ENCODE measurements around the gene PPP1R2C. TPM values are rescaled to one million over a fixed set of nuclear protein-coding genes. Genes with fewer than 3 reads are reported as not detected.
A peak's percentile ranks its signal among the peaks of the same experiment; 100 is the strongest.

Gene PPP1R2C
- not detected for total RNA-seq

DNA sequence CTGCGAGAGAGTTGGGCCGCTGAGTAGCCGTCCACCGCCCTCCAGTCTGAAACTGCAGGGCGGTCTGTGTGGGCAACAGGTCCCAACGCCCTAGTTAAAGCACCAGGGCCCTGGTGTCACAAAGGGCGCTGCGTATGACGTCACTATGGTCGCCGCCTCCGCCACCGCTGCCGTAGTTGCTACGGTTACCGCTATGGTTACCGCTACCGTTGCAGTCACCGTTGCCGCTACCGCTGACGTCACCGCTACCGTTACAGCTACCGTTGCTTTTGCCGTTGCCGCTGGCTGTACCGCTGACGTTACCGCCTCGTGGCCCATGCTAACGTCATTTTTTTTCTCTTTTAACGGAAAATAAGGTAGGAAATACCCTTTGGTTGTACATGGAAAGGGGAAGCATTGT lies at the start of gene PPP1R2C:
PPP1R2C (minus strand) TSS at position 68 of the 400 bp plus-strand sequence. CDS start 84 bp downstream, outside the sequence.
- no peak for DNase-seq (ENCODE audit: low spot score)
- no peak for ATAC-seq

GRCh38 chrX:42825201-42825600 lies 47.2 kb upstream of the PPP1R2C start:
- DNase-seq (ENCODE audit: low spot score), result no peak
- ATAC-seq, result no peak

DNA sequence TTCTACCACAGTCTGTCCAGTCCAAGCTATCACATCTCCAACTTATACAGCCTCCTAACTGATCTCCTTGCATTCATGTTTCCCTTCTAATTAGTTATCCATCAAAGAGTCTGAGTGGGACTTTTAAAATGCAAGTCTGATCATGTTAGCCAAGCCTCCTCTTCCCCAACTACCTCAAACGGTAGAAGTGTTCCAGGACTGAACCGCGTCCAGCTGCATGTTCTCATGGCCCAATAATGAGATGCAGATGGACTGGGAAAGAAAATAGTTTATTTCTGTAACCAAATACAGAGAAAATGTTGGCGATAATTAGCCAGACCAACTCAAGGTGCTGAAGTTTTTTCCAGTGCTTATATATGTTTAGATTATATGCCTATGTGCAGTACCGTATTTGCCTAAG lies 46.6 kb upstream of the PPP1R2C start:
- no peak for ATAC-seq
- DNase-seq (ENCODE audit: low spot score), result no peak

- DNase-seq (ENCODE audit: low spot score) (no peak), ATAC-seq (no peak)
These were observed 45.5 kb upstream of the PPP1R2C start for GRCh38 chrX:42823443-42823842.

DNA sequence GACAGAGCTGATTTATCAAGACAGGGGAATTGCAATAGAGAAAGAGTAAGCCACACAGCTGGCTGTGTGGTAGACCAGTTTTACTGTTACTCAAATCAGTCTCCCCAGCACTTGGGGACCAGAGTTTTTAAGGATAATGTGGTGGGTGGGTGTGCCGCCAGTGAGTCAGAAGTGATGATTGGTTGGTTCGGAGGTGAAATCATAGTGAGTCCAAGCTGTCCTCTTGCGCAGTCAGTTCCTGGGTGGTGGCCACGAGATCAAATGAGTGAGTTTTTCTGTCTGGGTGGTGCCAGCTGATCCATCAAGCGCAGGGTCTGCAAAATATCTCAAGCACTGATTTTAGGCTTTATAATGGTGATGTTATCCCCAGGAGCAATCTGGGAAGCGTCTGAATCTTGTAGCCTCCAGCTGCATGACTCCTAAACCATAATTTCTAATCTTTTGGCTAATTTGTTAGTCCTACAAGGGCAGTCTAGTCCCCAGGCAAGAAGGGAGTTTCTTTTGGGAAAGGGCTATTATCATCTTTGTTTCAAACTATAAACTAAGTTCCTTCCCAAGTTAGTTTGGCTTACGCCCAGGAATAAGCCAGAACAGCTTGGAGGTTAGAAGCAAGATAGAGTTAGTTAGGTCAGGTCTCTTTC lies 44.0 kb upstream of the PPP1R2C start:
- DNase-seq (ENCODE audit: low spot score), result no peak
- ATAC-seq, result no peak

GRCh38 chrX:42818151-42818921 lies 40.4 kb upstream of the PPP1R2C start:
- ATAC-seq (no peak), DNase-seq (ENCODE audit: low spot score) (no peak)

- DNase-seq (ENCODE audit: low spot score) (no peak), ATAC-seq (no peak)
These were observed 31.6 kb upstream of the PPP1R2C start for GRCh38 chrX:42809569-42809968.

DNA sequence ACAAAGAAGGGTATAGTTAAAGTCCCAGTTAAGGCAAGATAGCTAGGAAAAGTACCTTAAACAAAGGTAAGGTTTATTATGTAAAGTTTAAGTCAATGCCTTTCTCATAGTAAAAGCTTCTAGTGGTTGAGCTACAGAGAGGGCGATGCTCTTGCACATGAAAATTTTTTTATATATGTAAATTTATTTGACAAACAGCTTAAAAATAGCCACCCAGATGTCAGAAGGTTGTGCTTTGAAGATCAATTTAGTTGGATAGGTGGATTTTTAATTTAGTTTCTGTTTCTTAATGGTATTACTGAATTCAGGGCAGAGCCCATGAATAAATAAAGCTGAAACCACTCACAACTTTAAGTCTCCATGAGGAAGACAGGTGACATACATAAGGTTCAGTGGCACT lies 29.4 kb upstream of the PPP1R2C start:
- no peak for ATAC-seq
- DNase-seq (ENCODE audit: low spot score), result no peak

- ATAC-seq, result peak; percentile 51
- no peak for DNase-seq (ENCODE audit: low spot score)
These were observed 26.6 kb upstream of the PPP1R2C start for GRCh38 chrX:42804524-42804923.

GRCh38 chrX:42803320-42803719 lies 25.4 kb upstream of the PPP1R2C start:
- DNase-seq (ENCODE audit: low spot score) (no peak), ATAC-seq (no peak)

- ATAC-seq (no peak), DNase-seq (ENCODE audit: low spot score) (no peak)
These were observed 19.8 kb upstream of the PPP1R2C start for GRCh38 chrX:42797651-42798269.

DNA sequence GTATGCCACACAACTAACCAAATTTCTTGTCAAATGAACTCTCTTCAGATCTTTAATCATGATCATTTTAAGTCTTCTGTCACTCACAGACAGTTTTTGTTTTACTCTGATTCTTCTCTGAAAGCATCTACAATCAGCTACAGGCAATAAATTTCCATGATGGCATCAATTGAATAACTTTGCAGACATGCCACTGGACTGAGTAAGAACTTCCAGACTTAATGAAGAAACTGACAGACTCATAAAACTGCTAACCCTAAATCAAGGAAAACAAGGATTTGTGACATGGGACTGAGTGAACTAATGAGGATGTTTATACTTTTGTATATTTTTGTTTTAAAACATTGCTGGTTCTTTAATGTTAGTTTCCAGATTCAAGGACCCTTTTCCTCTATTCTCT lies 5.5 kb upstream of the PPP1R2C start:
- ATAC-seq (no peak), DNase-seq (ENCODE audit: low spot score) (no peak)

- ATAC-seq, result no peak
- no peak for DNase-seq (ENCODE audit: low spot score)
These were observed 1.8 kb downstream of the PPP1R2C start for GRCh38 chrX:42776195-42776594.

DNA sequence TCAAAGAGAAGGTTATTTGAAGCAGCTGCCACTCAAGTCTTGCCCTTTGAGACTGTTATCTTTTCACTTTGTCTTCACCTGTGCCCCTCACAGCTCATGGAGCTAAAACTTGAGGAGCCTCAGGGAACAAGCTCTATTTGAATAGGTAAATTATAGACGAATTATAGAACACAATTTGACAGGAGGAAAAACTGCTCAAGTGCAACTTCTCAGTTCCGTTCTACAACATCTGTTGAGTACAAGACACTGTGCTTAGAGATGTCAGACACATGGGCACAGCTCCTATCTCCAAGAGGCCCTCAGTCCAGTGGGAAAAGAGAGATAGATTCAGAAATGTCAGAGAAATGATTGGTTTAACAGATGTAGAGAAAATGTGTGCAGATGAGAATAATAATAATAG lies 5.1 kb downstream of the PPP1R2C start:
- DNase-seq (ENCODE audit: low spot score), result no peak
- no peak for ATAC-seq

DNA sequence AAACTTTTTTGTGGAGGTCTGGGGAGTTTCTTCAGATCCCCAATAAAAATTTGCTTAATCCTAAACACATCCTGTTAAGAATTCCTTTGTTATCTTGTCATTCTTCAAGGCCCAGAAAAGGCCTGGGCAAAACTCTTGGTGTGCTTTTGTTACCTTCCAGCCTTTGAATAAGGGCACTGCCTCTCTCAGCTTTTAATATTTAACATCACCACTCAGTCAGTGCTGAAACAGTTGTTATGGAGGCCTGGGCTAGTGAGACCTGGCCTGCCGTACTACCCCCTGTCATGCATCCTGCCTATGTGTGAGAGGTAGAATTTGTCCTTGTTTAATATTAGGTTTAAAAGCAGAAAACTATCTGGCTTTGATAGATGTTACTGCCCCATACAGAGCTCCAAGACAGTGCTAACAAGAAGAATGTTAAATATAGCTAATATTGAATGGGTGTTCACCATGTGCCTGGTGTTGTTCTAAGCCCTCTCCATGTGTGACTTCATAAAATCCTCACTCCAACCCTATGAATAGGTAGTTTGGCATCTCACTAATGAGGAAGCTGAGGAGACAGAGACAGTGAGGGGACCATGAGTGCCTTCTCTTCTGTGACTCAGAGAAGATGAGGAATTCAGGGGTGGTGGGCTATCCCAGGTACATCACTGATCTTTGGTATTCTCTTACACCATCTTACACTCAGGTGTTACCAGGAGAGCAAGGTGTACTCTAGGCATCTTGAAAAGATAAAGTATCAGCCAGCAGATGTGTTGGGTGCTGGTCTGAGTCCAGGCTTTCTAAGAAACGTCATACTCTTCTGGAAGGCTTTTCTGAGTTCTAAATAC lies 6.2 kb downstream of the PPP1R2C start:
- ATAC-seq, result no peak
- no peak for DNase-seq (ENCODE audit: low spot score)

GRCh38 chrX:42770566-42770965 lies 7.4 kb downstream of the PPP1R2C start:
- no peak for ATAC-seq

GRCh38 chrX:42759881-42760280 lies 18.1 kb downstream of the PPP1R2C start:
- no peak for DNase-seq (ENCODE audit: low spot score)
- ATAC-seq, result no peak

More at GRCh38 chrX:42770566-42770965, 7.4 kb downstream of the PPP1R2C start:
- DNase-seq (ENCODE audit: low spot score), result no peak

- no peak for ATAC-seq
- no peak for DNase-seq (ENCODE audit: low spot score)
These were observed 22.1 kb downstream of the PPP1R2C start for GRCh38 chrX:42755815-42756214.

DNA sequence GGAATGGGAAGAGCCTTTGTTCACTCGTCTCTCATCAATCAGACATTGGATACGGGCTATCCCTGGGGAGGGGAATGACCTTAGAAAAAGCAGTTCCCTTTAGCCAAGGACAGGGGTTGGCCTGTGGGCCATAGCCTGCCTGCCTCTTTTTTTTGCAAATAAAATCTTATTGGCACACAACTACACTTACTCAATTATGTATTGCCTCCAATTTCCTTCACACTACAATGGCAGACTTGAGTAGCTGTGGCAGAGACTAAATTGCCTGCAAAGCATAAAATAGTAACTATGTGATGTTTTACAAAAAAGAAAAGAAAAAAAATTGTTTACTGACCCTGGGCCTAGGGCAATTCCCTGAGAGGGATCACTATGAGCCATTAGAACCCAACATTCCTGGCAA lies 23.4 kb downstream of the PPP1R2C start:
- no peak for ATAC-seq
- DNase-seq (ENCODE audit: low spot score), result no peak

- ATAC-seq (no peak), DNase-seq (ENCODE audit: low spot score) (no peak)
These were observed 23.8 kb downstream of the PPP1R2C start for GRCh38 chrX:42754115-42754514.

DNA sequence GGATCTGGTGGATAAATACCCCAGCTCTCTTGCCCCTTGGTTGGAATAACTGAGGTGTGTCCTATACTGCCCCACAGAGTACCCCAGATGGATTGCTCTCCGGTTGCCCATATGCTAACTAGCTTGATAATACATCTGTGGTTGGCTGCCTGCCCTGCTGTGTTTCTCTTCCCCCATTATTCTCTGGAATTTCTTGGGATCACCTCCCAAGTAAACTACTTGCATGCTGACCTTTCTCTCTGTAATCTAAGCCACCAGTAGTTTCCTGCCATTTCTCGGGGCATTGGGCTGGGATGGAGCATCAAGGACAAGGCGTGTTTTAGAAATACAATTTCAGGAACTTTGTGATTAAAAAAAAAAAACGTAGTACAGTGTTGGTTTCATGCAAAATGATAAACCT lies 25.2 kb downstream of the PPP1R2C start:
- no peak for ATAC-seq

More for the DNA sequence above, 25.2 kb downstream of the PPP1R2C start:
- DNase-seq (ENCODE audit: low spot score), result no peak

Measured in left lobe of liver (tissue), 2 donors.